ENCODE data around the gene C20orf96.

The C20orf96 gene

DNA sequence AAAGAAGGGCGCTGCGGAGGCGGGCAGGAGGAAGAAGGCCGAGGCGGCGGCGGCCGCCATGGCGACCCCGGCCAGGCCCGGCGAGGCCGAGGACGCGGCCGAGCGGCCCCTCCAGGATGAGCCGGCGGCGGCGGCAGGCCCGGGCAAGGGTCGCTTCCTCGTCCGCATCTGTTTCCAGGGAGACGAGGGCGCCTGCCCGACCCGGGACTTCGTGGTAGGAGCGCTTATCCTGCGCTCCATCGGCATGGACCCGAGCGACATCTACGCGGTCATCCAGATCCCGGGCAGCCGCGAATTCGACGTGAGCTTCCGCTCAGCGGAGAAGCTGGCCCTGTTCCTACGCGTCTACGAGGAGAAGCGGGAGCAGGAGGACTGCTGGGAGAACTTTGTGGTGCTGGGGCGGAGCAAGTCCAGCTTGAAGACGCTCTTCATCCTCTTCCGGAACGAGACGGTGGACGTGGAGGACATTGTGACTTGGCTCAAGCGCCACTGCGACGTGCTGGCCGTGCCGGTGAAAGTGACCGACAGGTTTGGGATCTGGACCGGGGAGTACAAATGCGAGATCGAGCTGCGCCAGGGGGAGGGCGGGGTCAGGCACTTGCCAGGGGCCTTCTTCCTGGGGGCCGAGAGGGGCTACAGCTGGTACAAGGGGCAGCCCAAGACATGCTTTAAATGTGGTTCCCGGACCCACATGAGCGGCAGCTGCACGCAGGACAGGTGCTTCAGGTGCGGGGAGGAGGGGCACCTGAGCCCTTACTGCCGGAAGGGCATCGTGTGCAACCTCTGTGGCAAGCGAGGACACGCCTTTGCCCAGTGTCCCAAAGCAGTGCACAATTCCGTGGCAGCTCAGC is 7.6 kb upstream of the C20orf96 start:
- Histone ChIP-seq H3K27me3 (replicated peaks; ENCODE audit: control insufficient read depth, insufficient read depth, low read length, poor library complexity, severe bottlenecking) (no peaks in the 10 kb centered on the region), H3K9me3 (ENCODE audit: control insufficient read depth, low read length) (no peaks in the 10 kb centered on the region), H3K4me1 (ENCODE audit: control insufficient read depth, insufficient read depth, low read length, poor library complexity, severe bottlenecking) (peaks cover 29% of the 10 kb centered on the region), H3K27ac (ENCODE audit: insufficient read depth, low read length, poor library complexity, severe bottlenecking) (peak overlapping the region; percentile 85), H3K36me3 (ENCODE audit: control insufficient read depth, insufficient read depth, low read length) (no peaks in the 10 kb centered on the region), H3K4me3 (ENCODE audit: insufficient read depth, low read depth, low read length, poor library complexity, severe bottlenecking) (peak overlapping the region; percentile 75)
- peak; percentile 6 to 25 (median 12) for DNase-seq

DNA sequence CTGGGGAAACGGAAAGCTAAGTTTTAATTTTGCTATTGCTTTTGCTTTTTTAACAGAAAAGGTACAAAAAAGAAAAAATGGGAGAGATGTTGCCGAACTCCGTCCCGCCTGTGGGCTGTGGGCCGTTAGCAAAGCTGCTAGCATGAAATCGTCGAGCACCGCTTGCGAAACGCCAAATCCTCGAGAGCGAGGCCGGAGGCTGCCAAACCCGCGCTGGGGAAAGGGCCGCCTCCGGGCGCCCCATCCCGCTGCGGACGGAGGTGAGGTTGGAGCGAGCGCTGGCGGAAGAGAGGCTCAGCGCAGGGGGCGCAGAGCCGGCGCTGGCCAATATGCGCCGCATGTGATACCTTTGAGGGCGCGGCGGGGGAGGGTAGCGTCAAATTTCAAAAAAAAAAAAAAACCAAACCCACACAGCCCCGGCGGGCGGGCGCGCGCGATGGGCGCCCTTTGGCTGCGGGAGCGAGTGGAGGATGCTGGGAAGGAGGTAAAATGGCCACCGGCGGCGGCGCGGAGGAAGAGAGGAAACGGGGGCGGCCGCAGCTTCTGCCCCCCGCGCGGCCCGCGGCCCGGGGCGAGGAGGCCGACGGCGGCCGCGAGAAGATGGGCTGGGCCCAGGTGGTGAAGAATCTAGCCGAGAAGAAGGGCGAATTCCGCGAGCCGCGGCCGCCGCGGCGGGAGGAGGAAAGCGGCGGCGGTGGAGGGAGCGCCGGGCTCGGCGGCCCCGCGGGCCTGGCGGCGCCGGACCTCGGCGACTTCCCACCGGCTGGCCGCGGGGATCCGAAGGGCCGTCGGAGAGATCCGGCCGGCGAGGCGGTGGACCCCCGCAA is 6.8 kb upstream of the C20orf96 start, which contains the start of gene ZCCHC3:
TSS of gene ZCCHC3 (plus strand) at position 473 of the 827 bp plus-strand sequence. CDS start at position 490, 17 bp downstream.
- H3K9me3 ChIP-seq (ENCODE audit: control insufficient read depth, low read length) = no peaks in the 10 kb centered on the region
- peak within 1 kb of the TSS; percentile 75 for H3K4me3 ChIP-seq (ENCODE audit: insufficient read depth, low read depth, low read length, poor library complexity, severe bottlenecking)
- H3K27me3 ChIP-seq (replicated peaks; ENCODE audit: control insufficient read depth, insufficient read depth, low read length, poor library complexity, severe bottlenecking) = no peaks in the 10 kb centered on the region
- peak; percentile 67 to 73 (median 72) for DNase-seq
- peaks cover 29% of the 10 kb centered on the region for H3K4me1 ChIP-seq (ENCODE audit: control insufficient read depth, insufficient read depth, low read length, poor library complexity, severe bottlenecking)
- no peaks in the 10 kb centered on the region for H3K36me3 ChIP-seq (ENCODE audit: control insufficient read depth, insufficient read depth, low read length)
- H3K27ac ChIP-seq (ENCODE audit: insufficient read depth, low read length, poor library complexity, severe bottlenecking) = peak within 1 kb of the TSS; percentile 85

DNA sequence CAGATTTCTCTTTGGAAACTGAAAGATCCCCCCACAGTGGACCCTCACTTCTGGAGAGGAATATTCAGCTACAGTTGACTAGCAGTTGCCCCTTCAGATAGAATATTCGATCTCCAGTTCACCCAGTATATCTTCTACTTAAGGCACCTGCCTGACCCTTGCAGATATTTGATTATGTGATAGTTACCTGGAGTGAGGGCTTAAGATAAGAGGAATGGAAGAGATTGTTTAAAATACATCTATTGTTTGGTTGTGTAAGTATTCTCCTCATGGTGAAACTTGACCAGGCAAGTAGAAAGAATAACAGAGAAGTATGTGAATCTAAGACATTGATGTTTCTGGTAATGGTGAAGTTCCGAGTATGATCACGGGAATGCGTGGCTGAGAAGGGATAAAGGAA is 5.3 kb upstream of the C20orf96 start:
- no peak overlapping the region for H3K4me3 ChIP-seq (ENCODE audit: insufficient read depth, low read depth, low read length, poor library complexity, severe bottlenecking)
- no peaks in the 10 kb centered on the region for H3K9me3 ChIP-seq (ENCODE audit: control insufficient read depth, low read length)
- DNase-seq = no peak
- H3K36me3 ChIP-seq (ENCODE audit: control insufficient read depth, insufficient read depth, low read length) = no peaks in the 10 kb centered on the region
- no peak overlapping the region for H3K27ac ChIP-seq (ENCODE audit: insufficient read depth, low read length, poor library complexity, severe bottlenecking)
- H3K4me1 ChIP-seq (ENCODE audit: control insufficient read depth, insufficient read depth, low read length, poor library complexity, severe bottlenecking) = peaks cover 41% of the 10 kb centered on the region
- H3K27me3 ChIP-seq (replicated peaks; ENCODE audit: control insufficient read depth, insufficient read depth, low read length, poor library complexity, severe bottlenecking) = no peaks in the 10 kb centered on the region

DNA sequence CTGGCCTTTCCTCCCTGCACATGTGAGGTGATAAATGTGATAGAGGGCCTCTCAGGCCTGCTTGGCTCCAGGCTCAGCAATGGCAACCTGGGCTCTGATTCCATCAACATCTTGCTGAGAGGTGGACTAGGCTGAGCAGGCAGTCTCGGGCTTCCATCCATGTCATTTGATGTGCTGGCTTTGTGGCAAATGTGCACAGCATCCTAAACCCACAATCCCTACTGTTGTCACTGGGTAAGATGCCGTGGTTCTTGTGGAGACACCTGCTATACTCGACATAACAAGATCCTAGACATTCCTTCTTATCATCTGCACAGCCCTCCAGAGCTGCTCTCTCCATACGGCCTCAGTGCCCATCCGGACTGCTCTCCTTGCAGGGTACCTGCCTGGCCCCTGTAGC is 4.1 kb upstream of the C20orf96 start:
- H3K27ac ChIP-seq (ENCODE audit: insufficient read depth, low read length, poor library complexity, severe bottlenecking) = no peak overlapping the region
- DNase-seq = no peak
- no peak overlapping the region for H3K4me3 ChIP-seq (ENCODE audit: insufficient read depth, low read depth, low read length, poor library complexity, severe bottlenecking)
- H3K9me3 ChIP-seq (ENCODE audit: control insufficient read depth, low read length) = no peaks in the 10 kb centered on the region
- peaks cover 41% of the 10 kb centered on the region for H3K4me1 ChIP-seq (ENCODE audit: control insufficient read depth, insufficient read depth, low read length, poor library complexity, severe bottlenecking)
- H3K27me3 ChIP-seq (replicated peaks; ENCODE audit: control insufficient read depth, insufficient read depth, low read length, poor library complexity, severe bottlenecking) = no peaks in the 10 kb centered on the region
- no peaks in the 10 kb centered on the region for H3K36me3 ChIP-seq (ENCODE audit: control insufficient read depth, insufficient read depth, low read length)

DNA sequence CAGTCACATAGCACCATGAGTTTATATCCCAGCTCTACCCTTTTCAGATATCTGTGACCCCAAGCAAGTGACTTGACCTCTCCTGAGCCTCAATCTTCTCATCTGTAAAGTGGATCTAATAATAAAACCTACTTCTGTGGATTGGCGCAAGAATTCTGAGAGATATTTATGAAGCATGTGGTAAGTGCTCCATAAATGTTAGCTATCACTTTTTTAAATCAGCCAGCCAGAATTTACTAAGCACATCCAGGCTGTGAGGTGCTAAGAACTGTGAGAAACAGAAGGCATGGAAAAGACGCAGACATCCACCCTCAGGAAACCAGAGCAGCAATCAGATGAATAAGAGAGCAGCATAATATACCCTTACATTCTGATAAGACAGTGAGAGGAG is 862 bp downstream of the C20orf96 start:
- no peak overlapping the region for H3K27ac ChIP-seq (ENCODE audit: insufficient read depth, low read length, poor library complexity, severe bottlenecking)
- no peaks in the 10 kb centered on the region for H3K9me3 ChIP-seq (ENCODE audit: control insufficient read depth, low read length)
- peak overlapping the region; percentile 61 for H3K4me3 ChIP-seq (ENCODE audit: insufficient read depth, low read depth, low read length, poor library complexity, severe bottlenecking)
- H3K4me1 ChIP-seq (ENCODE audit: control insufficient read depth, insufficient read depth, low read length, poor library complexity, severe bottlenecking) = peaks cover 20% of the 10 kb centered on the region
- no peaks in the 10 kb centered on the region for H3K27me3 ChIP-seq (replicated peaks; ENCODE audit: control insufficient read depth, insufficient read depth, low read length, poor library complexity, severe bottlenecking)
- no peaks in the 10 kb centered on the region for H3K36me3 ChIP-seq (ENCODE audit: control insufficient read depth, insufficient read depth, low read length)
- no peak for DNase-seq

DNA sequence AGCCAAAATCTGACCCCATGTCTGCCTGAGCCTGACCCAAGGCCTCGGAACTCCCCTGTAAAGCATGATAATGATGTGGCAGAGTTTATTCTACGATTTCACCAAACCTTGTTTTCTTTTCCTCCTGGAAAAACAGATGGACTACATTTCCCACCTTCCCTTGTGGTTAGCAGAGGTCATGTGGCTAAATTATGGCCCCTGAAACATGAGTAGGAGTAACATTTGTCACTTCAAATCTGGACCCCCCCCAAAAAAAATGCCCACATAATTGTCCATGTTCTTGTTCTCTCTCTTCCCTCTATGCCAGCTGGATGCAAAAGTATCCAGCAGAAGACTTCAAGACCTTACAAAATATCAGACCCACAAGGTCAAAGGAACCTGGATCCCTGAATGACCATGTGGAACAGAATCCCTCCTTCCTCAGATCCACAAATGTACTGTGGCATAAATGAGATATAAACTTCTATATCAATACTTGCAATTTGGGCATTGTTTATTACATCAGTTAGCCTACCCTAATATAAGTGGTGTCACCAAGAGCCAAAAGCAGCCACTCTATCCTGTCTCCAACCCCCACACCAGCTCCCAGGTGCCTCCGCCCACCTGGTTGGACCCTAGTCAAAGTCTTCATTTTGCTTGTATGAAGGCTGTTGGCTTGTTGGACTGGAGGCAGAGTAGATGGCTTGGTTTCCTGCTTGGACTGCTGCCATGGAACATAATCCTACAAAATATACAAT is 1.4 kb downstream of the C20orf96 start:
- Histone ChIP-seq H3K4me3 (ENCODE audit: insufficient read depth, low read depth, low read length, poor library complexity, severe bottlenecking) (no peak overlapping the region), H3K4me1 (ENCODE audit: control insufficient read depth, insufficient read depth, low read length, poor library complexity, severe bottlenecking) (peaks cover 20% of the 10 kb centered on the region), H3K27ac (ENCODE audit: insufficient read depth, low read length, poor library complexity, severe bottlenecking) (no peak overlapping the region), H3K27me3 (replicated peaks; ENCODE audit: control insufficient read depth, insufficient read depth, low read length, poor library complexity, severe bottlenecking) (no peaks in the 10 kb centered on the region), H3K9me3 (ENCODE audit: control insufficient read depth, low read length) (no peaks in the 10 kb centered on the region), H3K36me3 (ENCODE audit: control insufficient read depth, insufficient read depth, low read length) (no peaks in the 10 kb centered on the region)
- no peak for DNase-seq

DNA sequence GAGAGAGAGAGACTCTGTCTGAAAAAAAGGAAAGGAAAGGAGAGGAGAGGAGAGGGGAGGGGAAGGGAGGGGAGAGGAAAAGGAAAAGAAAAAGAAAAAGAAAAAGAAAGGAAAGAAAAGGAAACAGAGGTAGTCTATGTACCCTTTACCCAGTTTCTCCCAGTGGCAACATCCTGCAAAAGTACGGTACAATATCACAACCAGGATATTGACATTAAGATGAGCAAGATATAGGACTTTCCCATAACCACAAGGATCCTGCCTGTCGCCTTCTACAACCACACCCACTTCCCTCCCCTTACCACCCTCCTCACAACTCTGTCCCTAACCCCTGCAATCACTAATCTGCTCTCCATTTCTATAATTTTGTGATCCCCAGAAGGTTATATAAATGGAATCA is 4.0 kb downstream of the C20orf96 start:
- Histone ChIP-seq H3K27ac (ENCODE audit: insufficient read depth, low read length, poor library complexity, severe bottlenecking) (no peak overlapping the region), H3K27me3 (replicated peaks; ENCODE audit: control insufficient read depth, insufficient read depth, low read length, poor library complexity, severe bottlenecking) (no peaks in the 10 kb centered on the region), H3K36me3 (ENCODE audit: control insufficient read depth, insufficient read depth, low read length) (no peaks in the 10 kb centered on the region), H3K4me1 (ENCODE audit: control insufficient read depth, insufficient read depth, low read length, poor library complexity, severe bottlenecking) (peaks cover 14% of the 10 kb centered on the region), H3K9me3 (ENCODE audit: control insufficient read depth, low read length) (no peaks in the 10 kb centered on the region), H3K4me3 (ENCODE audit: insufficient read depth, low read depth, low read length, poor library complexity, severe bottlenecking) (no peak overlapping the region)
- DNase-seq = no peak

DNA sequence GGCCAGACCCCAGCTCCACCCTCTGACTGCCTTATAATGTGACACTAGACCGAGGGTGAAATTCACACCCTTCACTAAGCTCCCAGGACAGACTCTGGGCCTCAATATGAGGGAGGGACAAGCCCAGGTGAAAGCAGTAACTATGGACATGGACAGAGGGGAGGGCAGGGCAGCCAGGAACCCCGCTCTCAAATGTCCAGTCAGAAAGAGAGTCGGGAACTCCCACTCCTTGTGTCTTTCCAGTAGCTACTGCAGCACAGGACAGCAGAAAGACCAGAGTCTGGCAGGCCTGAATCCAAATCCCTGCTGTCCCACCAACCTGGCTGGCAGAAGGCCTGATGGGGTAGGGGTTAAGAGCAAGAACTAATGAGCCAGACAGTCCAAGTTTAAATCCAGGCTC is 6.4 kb downstream of the C20orf96 start:
- H3K27ac ChIP-seq (ENCODE audit: insufficient read depth, low read length, poor library complexity, severe bottlenecking) = no peak overlapping the region
- H3K36me3 ChIP-seq (ENCODE audit: control insufficient read depth, insufficient read depth, low read length) = no peaks in the 10 kb centered on the region
- no peak for DNase-seq
- no peak overlapping the region for H3K4me3 ChIP-seq (ENCODE audit: insufficient read depth, low read depth, low read length, poor library complexity, severe bottlenecking)
- H3K4me1 ChIP-seq (ENCODE audit: control insufficient read depth, insufficient read depth, low read length, poor library complexity, severe bottlenecking) = no peaks in the 10 kb centered on the region
- no peaks in the 10 kb centered on the region for H3K9me3 ChIP-seq (ENCODE audit: control insufficient read depth, low read length)
- no peaks in the 10 kb centered on the region for H3K27me3 ChIP-seq (replicated peaks; ENCODE audit: control insufficient read depth, insufficient read depth, low read length, poor library complexity, severe bottlenecking)

DNA sequence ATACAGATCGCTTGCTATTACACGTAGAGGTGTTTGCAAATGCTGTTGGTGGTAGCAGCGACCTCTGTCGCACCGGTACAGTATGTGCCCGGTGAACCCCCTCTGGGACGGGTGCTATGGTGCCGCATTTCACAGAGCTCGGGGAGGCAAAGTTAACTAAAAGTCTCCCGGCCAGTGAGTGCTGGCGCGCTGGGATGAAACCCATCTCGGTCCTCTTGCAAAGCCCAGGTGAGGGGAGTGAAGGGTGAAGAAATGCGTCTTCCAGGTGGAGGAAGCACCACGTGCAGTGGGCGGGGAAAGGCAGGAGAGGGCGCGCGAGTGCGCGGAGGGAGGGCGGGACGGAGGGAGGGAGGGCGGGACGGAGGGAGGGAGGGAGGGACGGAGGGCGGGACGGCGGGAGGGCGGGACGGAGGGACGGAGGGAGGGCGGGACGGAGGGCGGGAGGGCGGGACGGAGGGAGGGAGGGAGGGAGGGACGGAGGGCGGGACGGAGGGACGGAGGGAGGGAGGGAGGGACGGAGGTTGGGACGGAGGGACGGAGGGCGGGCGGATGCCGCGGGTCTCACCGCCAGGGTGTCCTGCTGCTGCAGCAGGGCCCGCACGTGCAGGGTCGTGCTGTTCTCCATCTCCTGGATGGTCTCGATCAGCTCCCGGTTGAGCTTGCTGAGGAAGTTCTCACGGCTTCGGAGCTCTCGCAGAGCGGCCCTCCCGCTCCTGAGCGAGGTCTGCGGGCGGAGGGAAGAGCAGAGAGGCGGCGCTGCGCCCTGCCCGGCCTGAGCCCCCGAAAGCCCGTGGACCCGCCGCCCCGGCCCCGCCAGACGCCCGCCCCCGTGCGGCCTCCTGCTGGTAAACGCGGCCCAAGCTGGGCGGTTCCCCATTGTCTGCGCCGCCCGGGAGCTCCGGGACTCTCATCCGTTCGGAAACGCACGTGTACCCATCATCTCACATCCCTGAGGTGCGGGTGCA is 11.7 kb downstream of the C20orf96 start:
- H3K27ac ChIP-seq (ENCODE audit: insufficient read depth, low read length, poor library complexity, severe bottlenecking) = no peak overlapping the region
- H3K36me3 ChIP-seq (ENCODE audit: control insufficient read depth, insufficient read depth, low read length) = no peaks in the 10 kb centered on the region
- no peaks in the 10 kb centered on the region for H3K27me3 ChIP-seq (replicated peaks; ENCODE audit: control insufficient read depth, insufficient read depth, low read length, poor library complexity, severe bottlenecking)
- no peak for DNase-seq
- no peaks in the 10 kb centered on the region for H3K4me1 ChIP-seq (ENCODE audit: control insufficient read depth, insufficient read depth, low read length, poor library complexity, severe bottlenecking)
- no peaks in the 10 kb centered on the region for H3K9me3 ChIP-seq (ENCODE audit: control insufficient read depth, low read length)
- no peak overlapping the region for H3K4me3 ChIP-seq (ENCODE audit: insufficient read depth, low read depth, low read length, poor library complexity, severe bottlenecking)
